GM12891 (cell line): ENCODE data around the gene PRPF31.

ENCODE experiments used
- PAX5 ChIP-seq: IDR thresholded peaks from 2 replicates; pipeline ENCODE4 v1.6.1; 2011; ENCODE audit warnings: low read length, moderate library complexity, mild to moderate bottlenecking; ENCODE audit not compliant: insufficient read depth, severe bottlenecking
- POLR2A ChIP-seq: IDR thresholded peaks from 2 replicates; pipeline ENCODE4 v1.6.1; 2011; ENCODE audit warnings: low read depth, low read length, control low read depth
- POLR2AphosphoS5 ChIP-seq: IDR thresholded peaks from 2 replicates; pipeline ENCODE4 v1.6.1; 2011; ENCODE audit warnings: low read depth, low read length, control low read depth
- TAF1 ChIP-seq: IDR thresholded peaks from 2 replicates; pipeline ENCODE4 v1.6.1; 2011; ENCODE audit warnings: low read depth, low read length, control low read depth

GRCh38 chr19:54158812-54159351, 43.3 kb downstream of the PRPF31 start:
- TF ChIP-seq POLR2A (no peak), TAF1 (no peak), POLR2AphosphoS5 (no peak), PAX5 (no peak)
